Erythroblast (primary cell): Measurements from ENCODE around the gene TIMM50.

ENCODE experiments used
- GATA1 ChIP-seq: IDR thresholded peaks from 2 replicates; pipeline ENCODE4 v1.6.1; 2011; ENCODE audit warnings: low read depth, mild to moderate bottlenecking, control low read depth, low read length, moderate library complexity
- POLR2A ChIP-seq: IDR thresholded peaks from 2 replicates; pipeline ENCODE4 v1.6.1; 2011; ENCODE audit warnings: mild to moderate bottlenecking, low read length

DNA sequence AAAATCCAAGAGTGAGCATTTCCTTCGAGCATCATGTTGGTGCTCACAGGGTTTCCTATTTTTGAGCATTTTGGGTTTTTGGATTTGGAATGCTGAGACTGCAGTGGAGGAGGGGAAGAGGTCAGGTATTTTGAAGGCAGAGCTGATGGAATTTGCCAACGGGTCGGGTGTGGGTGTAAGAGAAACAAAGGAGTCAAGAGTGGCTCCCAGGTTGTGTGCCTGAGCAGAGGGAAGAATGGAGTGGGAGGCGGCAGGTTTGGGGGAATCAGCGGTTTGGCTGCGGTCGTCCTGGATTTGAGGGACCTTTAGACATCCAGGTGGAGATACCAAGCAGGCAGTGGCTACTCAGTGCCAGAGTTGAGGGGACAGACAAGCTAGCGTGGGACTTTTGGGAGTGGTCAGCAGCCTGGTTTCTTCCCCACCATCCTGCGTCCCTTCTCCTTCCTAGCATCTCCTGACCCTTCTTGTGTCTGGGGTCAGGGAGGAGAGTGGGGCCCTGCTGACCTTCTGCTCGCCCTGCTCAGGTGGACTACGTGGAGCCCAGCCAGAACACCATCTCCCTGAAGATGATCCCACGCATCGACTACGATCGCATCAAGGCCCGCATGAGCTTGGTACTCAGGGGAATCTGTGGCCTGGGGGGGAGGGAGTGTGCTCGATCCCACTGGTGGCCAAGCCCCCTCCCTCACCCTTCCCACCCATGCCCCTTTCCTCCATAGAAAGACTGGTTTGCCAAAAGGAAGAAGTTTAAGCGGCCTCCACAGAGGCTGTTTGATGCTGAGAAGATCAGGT is 14.5 kb upstream of the TIMM50 start:
- TF ChIP-seq POLR2A (no peak), GATA1 (no peak)
